Neural progenitor cell (in vitro differentiated cells): ENCODE measurements around the gene COL23A1. TPM values are rescaled to one million over a fixed set of nuclear protein-coding genes. Genes with fewer than 3 reads are reported as not detected.
A peak's percentile ranks its signal among the peaks of the same experiment; 100 is the strongest.
"Not testable (repeated sequence)": the region's sequence is repeated elsewhere in the genome, so short reads cannot be mapped to it uniquely, and the experiment has no call there.

Experiments
- DNase-seq: peaks from one replicate; pipeline ENCODE4 v3.0.0-alpha.2; 2016; ENCODE audit warnings: low spot score
- H2AFZ ChIP-seq: fragments of 200-600 bp; sonication (generic); replicated peaks from 2 replicates; pipeline ENCODE4 v1.6.1; 2016; ENCODE audit warnings: antibody characterized with exemption
- H3F3A ChIP-seq: fragments of 200-600 bp; sonication (generic); 2 replicates; pipeline ENCODE4 v1.6.1; 2016; ENCODE audit warnings: antibody characterized with exemption, low read depth
- H3K27ac ChIP-seq: fragments of 200-600 bp; sonication (generic); 2 replicates; pipeline ENCODE4 v1.5.1; 2016; ENCODE audit warnings: mild to moderate bottlenecking
- H3K27me3 ChIP-seq: fragments of 200-600 bp; sonication (generic); 2 replicates; pipeline ENCODE4 v1.6.1; 2016; ENCODE audit warnings: mild to moderate bottlenecking, moderate library complexity
- H3K36me3 ChIP-seq: fragments of 200-600 bp; sonication (generic); 2 replicates; pipeline ENCODE4 v1.5.1; 2016
- H3K4me1 ChIP-seq: fragments of 200-600 bp; sonication (generic); 2 replicates; pipeline ENCODE4 v1.6.1; 2016; ENCODE audit warnings: mixed run types
- H3K4me2 ChIP-seq: fragments of 200-600 bp; sonication (generic); 2 replicates; pipeline ENCODE4 v1.6.1; 2016
- H3K4me3 ChIP-seq: fragments of 200-600 bp; sonication (generic); 2 replicates; pipeline ENCODE4 v1.5.1; 2016
- H3K79me2 ChIP-seq: fragments of 200-600 bp; sonication (generic); 2 replicates; pipeline ENCODE4 v1.6.1; 2016; ENCODE audit warnings: low read depth
- H3K9ac ChIP-seq: fragments of 200-600 bp; sonication (generic); 2 replicates; pipeline ENCODE4 v1.6.1; 2016
- H3K9me3 ChIP-seq: fragments of 200-600 bp; sonication (generic); 2 replicates; pipeline ENCODE4 v1.5.1; 2016; ENCODE audit warnings: low read depth
- H4K20me1 ChIP-seq: fragments of 200-600 bp; sonication (generic); 2 replicates; pipeline ENCODE4 v1.6.1; 2016; ENCODE audit warnings: low read depth
- H3K27ac Mint-ChIP-seq: 3 replicates; pipeline ENCODE4 v1.8.0; 2021; ENCODE audit warnings: mixed read lengths
- H3K27me3 Mint-ChIP-seq: 2 replicates; pipeline ENCODE4 v1.8.0; 2022; ENCODE audit warnings: low read depth, mild to moderate bottlenecking, inconsistent platforms, moderate library complexity, mixed read lengths; ENCODE audit not compliant: insufficient read depth
- H3K36me3 Mint-ChIP-seq: 3 replicates; pipeline ENCODE4 v1.8.0; 2021; ENCODE audit warnings: mixed read lengths
- H3K4me1 Mint-ChIP-seq: 3 replicates; pipeline ENCODE4 v1.8.0; 2021; ENCODE audit warnings: mixed read lengths
- H3K4me3 Mint-ChIP-seq: 3 replicates; pipeline ENCODE4 v1.8.0; 2021; ENCODE audit warnings: mild to moderate bottlenecking, moderate library complexity, mixed read lengths
- H3K9me3 Mint-ChIP-seq: 3 replicates; pipeline ENCODE4 v1.8.0; 2020; ENCODE audit warnings: mixed read lengths
- EZH2 ChIP-seq: fragments of 200-600 bp; sonication (generic); IDR thresholded peaks from 2 replicates; pipeline ENCODE4 v1.6.1; 2017; ENCODE audit warnings: antibody characterized with exemption, mild to moderate bottlenecking, moderate library complexity
- EZH2phosphoT487 ChIP-seq: fragments of 200-600 bp; sonication (generic); IDR thresholded peaks from 2 replicates; pipeline ENCODE4 v1.6.1; 2017; ENCODE audit warnings: antibody characterized with exemption
- total RNA-seq: library from RNA; depleted of rRNA; stranded (reverse); fragments of >200 nt; gene quantifications from 2 replicates; pipeline ENCODE4 v1.2.3, GENCODE V29; 2015; ENCODE audit warnings: low replicate concordance
- TF ChIP-seq, protein P1 (sequence below): fragments of 200-600 bp; sonication (generic); IDR thresholded peaks from 2 replicates; pipeline ENCODE4 v1.5.1; 2017; ENCODE audit warnings: antibody characterized with exemption, mild to moderate bottlenecking

Gene COL23A1
- total RNA-seq, 1 donor from 2014 or later: not detected

DNA sequence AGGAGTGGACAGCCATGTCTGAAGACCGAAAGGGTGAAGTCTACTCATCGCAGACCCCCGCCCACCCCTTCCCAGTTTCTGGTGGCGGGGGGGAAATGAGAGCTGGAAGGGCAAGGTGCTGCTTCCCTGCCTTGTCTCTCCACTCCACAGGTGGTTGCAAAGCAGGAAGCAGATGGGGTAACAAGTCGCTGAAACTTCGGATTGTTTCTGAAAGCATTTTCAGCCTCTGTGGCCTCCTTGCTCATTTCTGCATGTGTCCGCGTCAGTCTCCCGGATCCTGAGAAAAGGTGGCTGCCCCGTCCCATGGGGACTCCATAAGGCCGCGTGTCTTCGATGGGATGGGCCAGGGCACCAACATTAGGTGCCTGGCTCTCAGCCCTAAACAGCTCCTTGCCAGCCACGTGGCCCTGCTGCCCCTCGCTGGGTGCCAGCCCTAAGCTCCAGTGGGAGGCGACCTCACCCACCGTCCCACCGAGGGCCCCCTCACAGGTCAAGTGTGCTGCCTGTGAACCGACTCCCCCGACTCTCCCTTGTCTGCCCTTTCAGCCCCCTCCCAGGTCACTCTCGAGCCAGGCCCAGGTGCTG, 358.6 kb downstream of the COL23A1 start:
- Mint-ChIP-seq H3K9me3 (no peaks in the 10 kb centered on the region), H3K36me3 (peaks cover 34% of the 10 kb centered on the region), H3K27me3 (peaks cover 13% of the 10 kb centered on the region), H3K4me1 (peaks cover 24% of the 10 kb centered on the region), H3K27ac (no peak overlapping the region), H3K4me3 (peak overlapping the region; percentile 83)
- H2AFZ ChIP-seq: peak overlapping the region; percentile 85
- peaks cover 26% of the 10 kb centered on the region for H4K20me1 ChIP-seq
- peaks cover 30% of the 10 kb centered on the region for H3F3A ChIP-seq
- peak overlapping the region; percentile 60 for H3K4me3 ChIP-seq
- H3K4me1 ChIP-seq: peaks cover 9% of the 10 kb centered on the region
- peaks cover 18% of the 10 kb centered on the region for H3K79me2 ChIP-seq
- H3K9me3 ChIP-seq: no peaks in the 10 kb centered on the region
- no peaks in the 10 kb centered on the region for H3K36me3 ChIP-seq
- H3K4me2 ChIP-seq: peak overlapping the region; percentile 88
- TF ChIP-seq, protein P1, sequence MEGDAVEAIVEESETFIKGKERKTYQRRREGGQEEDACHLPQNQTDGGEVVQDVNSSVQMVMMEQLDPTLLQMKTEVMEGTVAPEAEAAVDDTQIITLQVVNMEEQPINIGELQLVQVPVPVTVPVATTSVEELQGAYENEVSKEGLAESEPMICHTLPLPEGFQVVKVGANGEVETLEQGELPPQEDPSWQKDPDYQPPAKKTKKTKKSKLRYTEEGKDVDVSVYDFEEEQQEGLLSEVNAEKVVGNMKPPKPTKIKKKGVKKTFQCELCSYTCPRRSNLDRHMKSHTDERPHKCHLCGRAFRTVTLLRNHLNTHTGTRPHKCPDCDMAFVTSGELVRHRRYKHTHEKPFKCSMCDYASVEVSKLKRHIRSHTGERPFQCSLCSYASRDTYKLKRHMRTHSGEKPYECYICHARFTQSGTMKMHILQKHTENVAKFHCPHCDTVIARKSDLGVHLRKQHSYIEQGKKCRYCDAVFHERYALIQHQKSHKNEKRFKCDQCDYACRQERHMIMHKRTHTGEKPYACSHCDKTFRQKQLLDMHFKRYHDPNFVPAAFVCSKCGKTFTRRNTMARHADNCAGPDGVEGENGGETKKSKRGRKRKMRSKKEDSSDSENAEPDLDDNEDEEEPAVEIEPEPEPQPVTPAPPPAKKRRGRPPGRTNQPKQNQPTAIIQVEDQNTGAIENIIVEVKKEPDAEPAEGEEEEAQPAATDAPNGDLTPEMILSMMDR: no peak
- TF ChIP-seq EZH2phosphoT487 (no peak), EZH2 (no peak)
- H3K9ac ChIP-seq: peak overlapping the region; percentile 55
- H3K27ac ChIP-seq: peak overlapping the region; percentile 6
- H3K27me3 ChIP-seq: no peaks in the 10 kb centered on the region
- peak; percentile 25 for DNase-seq

DNA sequence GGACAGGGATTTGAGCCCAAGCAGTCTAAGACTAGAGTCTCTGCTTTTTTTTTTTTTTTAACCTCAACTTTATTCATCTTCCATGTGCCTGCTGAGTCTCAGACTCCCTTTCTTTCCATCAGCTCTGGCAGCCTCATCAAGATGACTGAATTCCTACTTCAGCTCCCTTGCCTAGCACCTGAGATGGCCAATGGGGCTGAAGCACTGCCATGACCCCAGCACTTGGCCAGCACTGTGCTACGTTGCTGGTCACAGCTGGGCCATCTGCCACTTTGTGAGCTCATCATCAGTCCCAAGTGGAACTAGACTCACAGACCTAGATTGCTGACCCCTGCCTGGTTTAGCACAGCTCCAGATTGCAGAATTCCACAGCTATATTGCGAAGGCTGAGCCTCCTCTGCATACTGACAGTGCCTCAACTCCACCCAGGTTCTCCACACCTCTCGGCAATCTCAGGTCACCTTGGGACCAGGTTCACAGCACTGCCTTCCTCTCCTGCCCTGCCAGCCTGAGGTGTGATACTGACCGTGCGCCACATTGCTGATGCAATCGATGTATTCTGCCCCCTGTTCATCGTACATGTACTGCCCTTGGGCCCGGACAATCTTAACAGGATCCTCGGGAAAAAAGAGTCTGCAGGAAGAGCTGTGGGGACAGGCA, 359.2 kb downstream of the COL23A1 start:
- peaks cover 11% of the 10 kb centered on the region for H3K27me3 Mint-ChIP-seq
- Histone ChIP-seq H3K4me1 (peaks cover 9% of the 10 kb centered on the region), H3K9ac (no peak overlapping the region), H3K9me3 (no peaks in the 10 kb centered on the region), H3F3A (peaks cover 30% of the 10 kb centered on the region), H3K4me3 (peak overlapping the region; percentile 60), H3K27ac (no peak overlapping the region), H3K79me2 (peaks cover 18% of the 10 kb centered on the region), H3K27me3 (no peaks in the 10 kb centered on the region), H3K36me3 (no peaks in the 10 kb centered on the region), H3K4me2 (peak overlapping the region; percentile 88), H4K20me1 (peaks cover 26% of the 10 kb centered on the region), H2AFZ (no peak overlapping the region)
- DNase-seq: no peak
- H3K36me3 Mint-ChIP-seq: peaks cover 37% of the 10 kb centered on the region
- H3K4me1 Mint-ChIP-seq: peaks cover 24% of the 10 kb centered on the region
- TF ChIP-seq EZH2: no peak
- TF ChIP-seq, protein P1: no peak
- no peak overlapping the region for H3K27ac Mint-ChIP-seq
- peak overlapping the region; percentile 83 for H3K4me3 Mint-ChIP-seq
- no peaks in the 10 kb centered on the region for H3K9me3 Mint-ChIP-seq

DNA sequence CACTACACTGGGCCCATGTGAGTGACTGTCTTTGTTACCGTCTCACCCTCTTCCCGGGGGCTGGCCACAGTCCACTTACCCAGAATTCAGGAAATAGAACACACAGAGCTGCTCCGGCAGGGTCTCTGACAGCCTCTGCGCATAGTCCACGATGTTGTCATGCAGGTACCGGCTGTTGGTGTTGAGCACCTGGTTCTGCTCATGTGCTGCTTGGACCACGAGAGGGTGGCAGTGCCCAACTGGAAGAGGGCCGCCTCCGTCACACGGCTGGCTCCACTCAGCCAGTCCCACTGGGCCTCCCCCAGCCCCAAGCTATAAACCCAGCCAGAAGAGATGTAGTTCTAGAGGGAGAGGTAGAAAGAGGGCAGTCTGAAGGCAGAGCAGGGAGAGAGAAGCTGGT, 360.3 kb downstream of the COL23A1 start:
- peaks cover 26% of the 10 kb centered on the region for H4K20me1 ChIP-seq
- H3K27me3 ChIP-seq: no peaks in the 10 kb centered on the region
- H3K79me2 ChIP-seq: peaks cover 18% of the 10 kb centered on the region
- H3K4me3 ChIP-seq: no peak overlapping the region
- DNase-seq: no peak
- H3K9me3 ChIP-seq: no peaks in the 10 kb centered on the region
- H3K27me3 Mint-ChIP-seq: peaks cover 11% of the 10 kb centered on the region
- peaks cover 9% of the 10 kb centered on the region for H3K4me1 ChIP-seq
- no peak overlapping the region for H3K4me3 Mint-ChIP-seq
- TF ChIP-seq EZH2phosphoT487: no peak
- no peak for TF ChIP-seq EZH2
- TF ChIP-seq, protein P1: no peak
- H3K27ac Mint-ChIP-seq: no peak overlapping the region
- no peaks in the 10 kb centered on the region for H3K9me3 Mint-ChIP-seq
- no peak overlapping the region for H3K9ac ChIP-seq
- no peak overlapping the region for H2AFZ ChIP-seq
- H3K36me3 ChIP-seq: no peaks in the 10 kb centered on the region
- no peak overlapping the region for H3K4me2 ChIP-seq
- peaks cover 24% of the 10 kb centered on the region for H3K4me1 Mint-ChIP-seq
- no peak overlapping the region for H3K27ac ChIP-seq
- peaks cover 30% of the 10 kb centered on the region for H3F3A ChIP-seq
- peaks cover 41% of the 10 kb centered on the region for H3K36me3 Mint-ChIP-seq

DNA sequence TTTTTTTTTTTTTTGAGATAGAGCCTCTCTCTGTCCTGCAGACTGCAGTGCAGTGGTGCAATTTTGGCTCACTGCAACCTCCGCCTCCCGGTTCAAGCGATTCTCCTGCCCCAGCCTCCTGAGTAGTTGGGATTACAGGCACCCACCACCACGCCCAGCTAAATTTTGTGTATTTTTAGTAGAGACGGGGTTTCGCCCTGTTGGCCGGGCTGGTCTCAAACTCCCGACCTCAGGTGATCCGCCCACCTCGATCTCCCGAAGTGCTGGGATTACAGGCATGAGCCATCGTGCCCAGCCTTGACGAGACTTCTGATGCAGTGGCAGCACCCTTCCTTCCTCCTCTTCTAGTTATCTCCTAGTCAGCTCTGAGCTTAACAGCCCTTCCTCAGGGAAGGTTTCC, 361.1 kb downstream of the COL23A1 start:
- H4K20me1 ChIP-seq: peaks cover 26% of the 10 kb centered on the region
- H3K27ac ChIP-seq, H2AFZ ChIP-seq, H3K9me3 Mint-ChIP-seq, H3K9me3 ChIP-seq, H3K27me3 ChIP-seq, H3K4me2 ChIP-seq, H3K9ac ChIP-seq, DNase-seq, H3K4me3 ChIP-seq, H3K4me3 Mint-ChIP-seq, H3K4me1 ChIP-seq, H3K36me3 ChIP-seq: not testable (repeated sequence)
- H3K27me3 Mint-ChIP-seq: peaks cover 11% of the 10 kb centered on the region
- peaks cover 24% of the 10 kb centered on the region for H3F3A ChIP-seq
- H3K36me3 Mint-ChIP-seq: peaks cover 42% of the 10 kb centered on the region
- peaks cover 18% of the 10 kb centered on the region for H3K79me2 ChIP-seq
- H3K4me1 Mint-ChIP-seq: peaks cover 25% of the 10 kb centered on the region
- H3K27ac Mint-ChIP-seq: peak overlapping the region; percentile 19
